Gastroesophageal sphincter (tissue), 3 donors: ENCODE results near the gene TEX48.

ENCODE experiments used
- POLR2A ChIP-seq, 2 donors: fragments of 450-650 bp; IDR thresholded peaks; one replicate each; pipeline ENCODE4 v1.6.1; 2017; ENCODE audit warnings: antibody characterized with exemption in 2 of 2, mild to moderate bottlenecking in 2 of 2, moderate library complexity in 1 of 2
- POLR2AphosphoS5 ChIP-seq: sonication (generic); formaldehyde crosslinking; IDR thresholded peaks from one replicate; pipeline ENCODE4 v1.6.1; 2017; ENCODE audit warnings: antibody characterized with exemption
- TF ChIP-seq, protein P1 (sequence below), 4 experiments: fragments of 200-600 bp in 2 of 4; fragments of 450-650 bp in 2 of 4; sonication (generic) in 1 of 4; IDR thresholded peaks; one replicate each; pipeline ENCODE4 v1.5.1; 2017 to 2019; ENCODE audit warnings: antibody characterized with exemption in 4 of 4, mild to moderate bottlenecking in 2 of 4, moderate library complexity in 2 of 4

DNA sequence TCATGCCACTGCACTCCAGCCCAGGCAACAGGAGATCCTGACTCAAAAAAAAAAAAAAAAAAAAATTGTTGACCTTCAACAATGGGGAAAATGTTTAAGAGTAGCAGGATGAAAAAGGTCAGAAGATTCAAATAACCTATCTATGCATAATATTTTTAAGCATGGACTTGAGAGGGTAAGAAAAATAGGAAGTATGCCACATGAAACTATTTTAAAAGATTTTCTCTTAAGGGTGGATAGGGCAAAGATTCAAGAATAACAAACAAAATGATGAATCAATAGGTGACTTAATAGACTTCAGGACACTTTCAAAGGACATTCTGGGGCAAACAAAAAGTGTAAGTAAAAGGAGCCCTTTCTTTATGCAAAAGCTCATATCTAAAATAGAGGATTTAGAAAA is 3.2 kb downstream of the TEX48 start:
- TF ChIP-seq, protein P1, sequence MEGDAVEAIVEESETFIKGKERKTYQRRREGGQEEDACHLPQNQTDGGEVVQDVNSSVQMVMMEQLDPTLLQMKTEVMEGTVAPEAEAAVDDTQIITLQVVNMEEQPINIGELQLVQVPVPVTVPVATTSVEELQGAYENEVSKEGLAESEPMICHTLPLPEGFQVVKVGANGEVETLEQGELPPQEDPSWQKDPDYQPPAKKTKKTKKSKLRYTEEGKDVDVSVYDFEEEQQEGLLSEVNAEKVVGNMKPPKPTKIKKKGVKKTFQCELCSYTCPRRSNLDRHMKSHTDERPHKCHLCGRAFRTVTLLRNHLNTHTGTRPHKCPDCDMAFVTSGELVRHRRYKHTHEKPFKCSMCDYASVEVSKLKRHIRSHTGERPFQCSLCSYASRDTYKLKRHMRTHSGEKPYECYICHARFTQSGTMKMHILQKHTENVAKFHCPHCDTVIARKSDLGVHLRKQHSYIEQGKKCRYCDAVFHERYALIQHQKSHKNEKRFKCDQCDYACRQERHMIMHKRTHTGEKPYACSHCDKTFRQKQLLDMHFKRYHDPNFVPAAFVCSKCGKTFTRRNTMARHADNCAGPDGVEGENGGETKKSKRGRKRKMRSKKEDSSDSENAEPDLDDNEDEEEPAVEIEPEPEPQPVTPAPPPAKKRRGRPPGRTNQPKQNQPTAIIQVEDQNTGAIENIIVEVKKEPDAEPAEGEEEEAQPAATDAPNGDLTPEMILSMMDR (IDR thresholded peaks at IDR 0.05), result no peak
- TF ChIP-seq POLR2A (IDR thresholded peaks at IDR 0.05), result no peak
- TF ChIP-seq POLR2AphosphoS5, result no peak
